Activated T-helper 1 cell treated with anti-CD3 and anti-CD28 coated beads, Interleukin-12 subunit alpha, Interleukin-12 subunit beta, Interleukin-2, Interleukin-4 antibody, amounts not matched to agents 30 ng/mL and 10 ng/mL and 1 ng/mL, durations not matched to agents 14 hours and 24 hours and 36 hours (primary cell): Measurements from ENCODE around the gene EML1. TPM values are rescaled to one million over a fixed set of nuclear protein-coding genes. Genes with fewer than 3 reads are reported as not detected.

Source experiments
- DNase-seq: peaks from one replicate; pipeline ENCODE4 v3.0.0; 2021; ENCODE audit warnings: low spot score
- H3K27ac Mint-ChIP-seq: one replicate; pipeline ENCODE4 v1.8.0; 2021; ENCODE audit warnings: mild to moderate bottlenecking, mixed read lengths
- H3K27me3 Mint-ChIP-seq: one replicate; pipeline ENCODE4 v1.8.0; 2022; ENCODE audit warnings: mild to moderate bottlenecking, moderate library complexity, mixed read lengths; ENCODE audit not compliant: insufficient read depth
- H3K36me3 Mint-ChIP-seq: one replicate; pipeline ENCODE4 v1.8.0; 2021; ENCODE audit warnings: low read depth, mixed read lengths
- H3K4me1 Mint-ChIP-seq: one replicate; pipeline ENCODE4 v1.8.0; 2021; ENCODE audit warnings: low read depth, mixed read lengths
- H3K4me3 Mint-ChIP-seq: one replicate; pipeline ENCODE4 v1.8.0; 2021; ENCODE audit warnings: mild to moderate bottlenecking, moderate library complexity, mixed read lengths
- H3K9me3 Mint-ChIP-seq: one replicate; pipeline ENCODE4 v1.8.0; 2021; ENCODE audit warnings: mixed read lengths
- intact Hi-C: fragments of 100-400 bp; cut with micrococcal nuclease; formaldehyde crosslinking; loops from one replicate; pipeline ENCODE4 v1.15.1; 2024
- total RNA-seq: library from RNA; stranded (reverse); gene quantifications from 2 replicates; pipeline ENCODE4 v1.2.3, GENCODE V29; 2022

EML1 gene
- total RNA-seq, 1 donor from 2014 or later = 0.91 TPM

GRCh38 chr14:99931308-99931707 is 138.1 kb downstream of the EML1 start:
- H3K27me3 Mint-ChIP-seq = peaks cover 4% of the 10 kb centered on the region
- H3K27ac Mint-ChIP-seq = no peak overlapping the region
- DNase-seq = no peak
- H3K4me1 Mint-ChIP-seq = no peaks in the 10 kb centered on the region
- intact Hi-C loops = no loop called here
- no peaks in the 10 kb centered on the region for H3K36me3 Mint-ChIP-seq
- H3K9me3 Mint-ChIP-seq = peaks cover 6% of the 10 kb centered on the region
- H3K4me3 Mint-ChIP-seq = no peak overlapping the region

DNA sequence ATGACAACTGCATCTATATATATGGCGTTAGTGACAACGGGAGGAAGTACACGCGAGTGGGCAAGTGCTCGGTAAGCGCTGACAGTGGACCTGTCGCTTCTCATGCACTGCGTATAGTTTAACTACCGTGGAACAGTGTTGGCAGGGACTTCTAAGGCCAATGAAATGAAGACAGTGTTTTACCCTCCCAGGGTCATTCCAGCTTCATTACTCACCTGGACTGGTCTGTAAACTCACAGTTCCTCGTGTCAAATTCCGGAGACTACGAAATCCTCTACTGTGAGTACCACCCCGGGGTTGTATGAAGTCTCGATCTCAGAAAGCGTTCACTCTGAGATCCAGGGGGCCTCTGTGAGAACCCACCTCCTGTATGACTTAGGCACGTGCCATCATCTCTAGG is 142.8 kb downstream of the EML1 start:
- Mint-ChIP-seq H3K36me3 (no peaks in the 10 kb centered on the region), H3K27ac (no peak overlapping the region), H3K4me1 (no peaks in the 10 kb centered on the region), H3K9me3 (no peaks in the 10 kb centered on the region), H3K4me3 (no peak overlapping the region), H3K27me3 (no peaks in the 10 kb centered on the region)
- intact Hi-C loops = no loop called here
- DNase-seq = no peak

DNA sequence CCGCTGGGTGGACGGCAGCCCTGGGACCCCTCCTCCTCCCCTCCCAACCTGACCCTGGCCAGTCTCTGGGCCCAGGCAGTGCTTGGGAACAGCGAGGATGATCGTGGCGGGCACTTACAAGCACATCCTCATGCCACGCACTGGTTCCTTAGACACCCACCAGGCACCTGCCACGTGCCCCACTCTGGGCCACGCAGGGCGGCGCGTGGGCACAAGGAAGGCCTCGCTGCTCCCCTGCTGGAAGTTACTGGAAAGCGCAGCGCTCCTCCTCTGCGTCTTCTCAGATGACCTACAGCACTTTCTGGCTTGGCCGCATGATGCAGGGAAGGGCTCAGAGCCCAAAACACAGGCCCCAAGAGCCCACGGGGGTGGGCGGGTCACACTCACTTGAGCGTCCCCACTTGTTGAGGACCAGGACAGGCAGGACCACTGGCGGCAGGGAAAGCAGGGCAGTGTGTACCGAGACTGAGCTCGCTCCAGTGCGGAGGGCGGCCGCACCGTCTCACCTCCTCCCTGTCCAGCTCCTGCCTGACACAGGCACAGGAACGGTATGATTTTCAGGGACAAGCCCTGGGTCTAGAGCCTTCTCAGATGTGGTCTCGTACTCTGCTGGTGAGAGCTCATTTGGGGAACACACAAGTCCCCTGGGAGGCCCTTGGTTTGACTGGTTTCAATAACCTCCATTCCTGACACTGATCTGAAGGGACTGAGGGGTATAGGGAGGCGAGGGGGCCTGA is 143.7 kb downstream of the EML1 start:
- intact Hi-C loops = no loop called here
- no peak for DNase-seq

DNA sequence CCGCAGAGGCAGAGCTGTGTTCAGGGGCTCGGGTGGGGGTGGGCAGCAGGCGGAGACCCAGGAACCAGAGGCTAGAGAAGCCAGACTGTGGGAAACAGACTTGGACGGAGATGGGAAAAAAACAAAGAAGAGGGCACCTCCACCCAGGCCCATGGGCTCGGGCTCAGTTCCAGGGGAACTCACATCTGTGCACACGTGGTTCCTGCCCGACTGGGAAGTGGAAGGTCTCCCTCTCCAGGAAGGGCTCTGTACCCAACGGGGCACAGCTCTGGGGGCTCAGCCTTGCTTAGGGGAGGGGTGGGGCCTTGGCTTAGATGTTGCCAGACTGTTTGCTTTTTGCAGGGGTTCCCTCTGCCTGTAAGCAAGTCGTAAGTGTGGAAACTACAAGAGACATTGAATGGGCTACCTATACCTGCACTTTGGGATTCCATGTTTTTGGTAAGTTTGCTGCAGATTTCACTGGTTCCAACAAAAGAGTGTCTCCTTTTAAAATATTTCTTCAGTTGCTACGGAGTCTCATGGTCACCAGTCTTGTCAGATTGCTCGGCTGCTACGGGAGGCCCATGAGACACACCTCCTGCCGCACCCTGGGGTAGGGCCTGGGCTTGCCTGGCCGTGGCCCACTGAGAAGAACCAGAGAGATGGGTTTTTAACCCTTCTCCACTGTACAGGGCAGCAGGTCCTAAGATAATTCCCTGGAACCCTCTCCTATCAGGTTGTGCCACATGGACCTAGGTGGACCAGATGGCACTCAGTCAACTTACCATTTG is 144.4 kb downstream of the EML1 start:
- intact Hi-C loops = no loop called here
- DNase-seq = no peak
- Mint-ChIP-seq H3K4me1 (no peaks in the 10 kb centered on the region), H3K27me3 (no peaks in the 10 kb centered on the region), H3K9me3 (no peaks in the 10 kb centered on the region), H3K36me3 (no peaks in the 10 kb centered on the region), H3K27ac (no peak overlapping the region), H3K4me3 (no peak overlapping the region)

More for the DNA sequence above, 143.7 kb downstream of the EML1 start:
- H3K27ac Mint-ChIP-seq = no peak overlapping the region
- H3K27me3 Mint-ChIP-seq = no peaks in the 10 kb centered on the region
- H3K4me3 Mint-ChIP-seq = no peak overlapping the region
- no peaks in the 10 kb centered on the region for H3K36me3 Mint-ChIP-seq
- H3K9me3 Mint-ChIP-seq = no peaks in the 10 kb centered on the region
- H3K4me1 Mint-ChIP-seq = no peaks in the 10 kb centered on the region

GRCh38 chr14:99938376-99938775 is 145.2 kb downstream of the EML1 start:
- peaks cover 3% of the 10 kb centered on the region for H3K27me3 Mint-ChIP-seq
- H3K36me3 Mint-ChIP-seq = no peaks in the 10 kb centered on the region
- H3K4me1 Mint-ChIP-seq = no peaks in the 10 kb centered on the region
- no peak overlapping the region for H3K27ac Mint-ChIP-seq
- H3K9me3 Mint-ChIP-seq = no peaks in the 10 kb centered on the region
- DNase-seq = no peak
- intact Hi-C loops = no loop called here
- no peak overlapping the region for H3K4me3 Mint-ChIP-seq

GRCh38 chr14:99938896-99939295 is 145.7 kb downstream of the EML1 start:
- intact Hi-C loops = no loop called here
- Mint-ChIP-seq H3K27me3 (peaks cover 3% of the 10 kb centered on the region), H3K9me3 (no peaks in the 10 kb centered on the region), H3K4me3 (no peak overlapping the region), H3K36me3 (no peaks in the 10 kb centered on the region), H3K27ac (no peak overlapping the region), H3K4me1 (no peaks in the 10 kb centered on the region)
- no peak for DNase-seq

GRCh38 chr14:99939421-99939820 is 146.2 kb downstream of the EML1 start:
- Mint-ChIP-seq H3K4me1 (no peaks in the 10 kb centered on the region), H3K27me3 (peaks cover 3% of the 10 kb centered on the region), H3K36me3 (no peaks in the 10 kb centered on the region), H3K4me3 (no peak overlapping the region), H3K27ac (no peak overlapping the region), H3K9me3 (no peaks in the 10 kb centered on the region)
- intact Hi-C loops = no loop called here
- DNase-seq = no peak

GRCh38 chr14:99940064-99940463 is 146.9 kb downstream of the EML1 start:
- Mint-ChIP-seq H3K4me1 (no peaks in the 10 kb centered on the region), H3K9me3 (no peaks in the 10 kb centered on the region), H3K27ac (no peak overlapping the region), H3K36me3 (no peaks in the 10 kb centered on the region), H3K4me3 (no peak overlapping the region), H3K27me3 (peaks cover 3% of the 10 kb centered on the region)
- intact Hi-C loops = no loop called here
- no peak for DNase-seq

GRCh38 chr14:99941211-99941610 is 148.0 kb downstream of the EML1 start:
- Mint-ChIP-seq H3K4me1 (no peaks in the 10 kb centered on the region), H3K27me3 (peaks cover 3% of the 10 kb centered on the region), H3K36me3 (no peaks in the 10 kb centered on the region), H3K27ac (no peak overlapping the region), H3K9me3 (no peaks in the 10 kb centered on the region), H3K4me3 (no peak overlapping the region)
- intact Hi-C loops = no loop called here
- no peak for DNase-seq

- no peaks in the 10 kb centered on the region for H3K9me3 Mint-ChIP-seq
- no peak overlapping the region for H3K4me3 Mint-ChIP-seq
- no peak overlapping the region for H3K27ac Mint-ChIP-seq
- H3K36me3 Mint-ChIP-seq = no peaks in the 10 kb centered on the region
- DNase-seq = no peak
- H3K4me1 Mint-ChIP-seq = no peaks in the 10 kb centered on the region
- intact Hi-C loops = no loop called here
- H3K27me3 Mint-ChIP-seq = peaks cover 8% of the 10 kb centered on the region
Measured at GRCh38 chr14:99943620-99944019, 150.4 kb downstream of the EML1 start.

DNA sequence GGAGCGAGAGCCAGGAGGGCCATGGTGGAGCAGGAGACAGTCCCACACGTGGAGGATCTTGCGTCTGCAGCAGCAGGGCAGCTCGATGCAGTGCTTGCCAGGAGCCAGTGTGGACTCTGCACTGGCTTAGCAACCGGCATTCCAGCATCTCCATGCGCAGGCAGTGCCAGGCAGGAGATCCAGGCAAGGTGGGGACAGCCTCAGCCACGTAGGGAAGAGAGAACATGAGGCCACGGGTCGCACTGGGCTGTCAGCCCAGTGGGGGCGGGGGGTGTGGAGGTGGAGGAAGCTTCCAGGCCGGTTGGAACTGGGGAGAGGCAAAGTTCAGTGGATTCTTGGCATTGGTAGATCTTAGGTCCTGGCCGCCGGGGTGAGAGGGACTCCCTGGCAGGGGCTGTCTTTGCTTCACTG is 151.0 kb downstream of the EML1 start:
- intact Hi-C loops = no loop called here
- H3K9me3 Mint-ChIP-seq = no peaks in the 10 kb centered on the region
- no peak overlapping the region for H3K4me3 Mint-ChIP-seq
- no peaks in the 10 kb centered on the region for H3K36me3 Mint-ChIP-seq
- no peaks in the 10 kb centered on the region for H3K4me1 Mint-ChIP-seq
- peaks cover 8% of the 10 kb centered on the region for H3K27me3 Mint-ChIP-seq
- DNase-seq = no peak
- no peak overlapping the region for H3K27ac Mint-ChIP-seq

DNA sequence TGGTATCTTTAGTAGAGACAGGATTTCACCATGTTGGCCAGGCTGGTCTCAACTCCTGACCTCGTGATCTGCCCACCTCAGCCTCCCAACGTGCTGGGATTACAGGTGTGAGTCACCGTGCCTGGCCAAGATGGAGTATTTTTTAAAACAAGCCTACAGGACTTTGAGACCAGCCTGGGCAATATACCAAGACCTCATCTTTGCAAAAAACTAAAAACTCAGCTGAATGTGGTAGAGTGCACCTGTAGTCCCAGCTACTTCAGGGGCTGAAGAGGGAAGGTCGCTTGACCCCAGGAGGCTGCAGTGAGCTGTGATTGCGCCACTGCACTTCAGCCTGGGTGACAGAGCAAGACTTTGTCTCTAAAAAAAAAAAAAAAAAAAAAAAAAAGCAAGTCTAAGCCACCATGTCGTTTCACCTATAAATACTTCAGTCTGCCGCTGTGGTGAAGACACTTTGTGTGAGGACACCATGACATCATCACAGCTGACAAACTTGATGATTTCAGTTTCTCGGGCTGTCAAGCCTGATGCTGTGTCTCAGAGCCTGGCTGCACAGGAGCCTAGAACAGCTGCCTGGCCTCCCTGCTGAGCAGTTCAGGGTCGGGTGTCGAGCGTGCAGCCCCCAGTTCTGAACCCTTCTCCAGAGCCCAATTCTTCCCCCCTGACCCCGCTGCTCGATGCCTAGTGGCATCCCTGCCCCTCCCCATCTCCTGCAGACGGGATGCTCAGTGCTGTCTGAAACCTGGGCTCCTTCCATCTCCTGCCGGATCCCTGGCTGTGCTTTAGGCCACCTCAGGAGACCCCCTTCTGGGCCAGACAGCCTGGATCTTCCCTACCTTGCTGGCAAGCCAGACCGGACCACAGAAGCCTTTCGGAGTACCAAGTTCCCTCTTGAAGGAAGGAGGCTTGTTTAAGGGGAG is 152.8 kb downstream of the EML1 start:
- no peaks in the 10 kb centered on the region for H3K36me3 Mint-ChIP-seq
- no peaks in the 10 kb centered on the region for H3K4me1 Mint-ChIP-seq
- no peaks in the 10 kb centered on the region for H3K9me3 Mint-ChIP-seq
- intact Hi-C loops = no loop called here
- peaks cover 8% of the 10 kb centered on the region for H3K27me3 Mint-ChIP-seq
- H3K27ac Mint-ChIP-seq = no peak overlapping the region
- no peak overlapping the region for H3K4me3 Mint-ChIP-seq
- no peak for DNase-seq
